NB4 (cell line): ENCODE measurements around the gene DNAJC13.

Source experiments
- POLR2A ChIP-seq: IDR thresholded peaks from 2 replicates; pipeline ENCODE4 v1.6.1; 2011; ENCODE audit warnings: mild to moderate bottlenecking; ENCODE audit not compliant: insufficient read length; ENCODE audit errors: extremely low read depth
- TF ChIP-seq, protein P1 (sequence below): IDR thresholded peaks from one replicate; pipeline ENCODE4 v1.5.1; 2012; ENCODE audit warnings: low read depth, low read length
- TF ChIP-seq, protein P2 (sequence below): IDR thresholded peaks from 2 replicates; pipeline ENCODE4 v1.6.1; 2011; ENCODE audit warnings: low read depth, low read length

DNA sequence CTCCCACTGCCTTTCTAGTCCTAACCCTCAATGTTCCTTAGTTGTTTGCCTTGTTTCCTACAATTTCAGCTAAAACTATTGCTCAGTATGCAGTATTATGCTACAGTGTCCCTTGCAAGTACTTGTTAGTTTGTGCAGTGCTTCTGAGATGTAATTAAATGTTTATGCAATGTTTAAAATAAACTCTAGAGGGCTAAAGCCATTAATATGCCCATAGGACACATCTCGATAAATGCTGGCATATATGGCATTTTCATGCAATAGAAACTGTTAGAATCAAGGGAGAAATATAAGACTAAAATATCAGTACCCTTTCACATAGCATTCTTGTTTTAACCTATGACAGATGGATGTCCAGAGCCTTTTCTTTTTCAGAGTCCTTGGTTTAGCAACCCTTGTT is 120.0 kb downstream of the DNAJC13 start:
- TF ChIP-seq, protein P1, sequence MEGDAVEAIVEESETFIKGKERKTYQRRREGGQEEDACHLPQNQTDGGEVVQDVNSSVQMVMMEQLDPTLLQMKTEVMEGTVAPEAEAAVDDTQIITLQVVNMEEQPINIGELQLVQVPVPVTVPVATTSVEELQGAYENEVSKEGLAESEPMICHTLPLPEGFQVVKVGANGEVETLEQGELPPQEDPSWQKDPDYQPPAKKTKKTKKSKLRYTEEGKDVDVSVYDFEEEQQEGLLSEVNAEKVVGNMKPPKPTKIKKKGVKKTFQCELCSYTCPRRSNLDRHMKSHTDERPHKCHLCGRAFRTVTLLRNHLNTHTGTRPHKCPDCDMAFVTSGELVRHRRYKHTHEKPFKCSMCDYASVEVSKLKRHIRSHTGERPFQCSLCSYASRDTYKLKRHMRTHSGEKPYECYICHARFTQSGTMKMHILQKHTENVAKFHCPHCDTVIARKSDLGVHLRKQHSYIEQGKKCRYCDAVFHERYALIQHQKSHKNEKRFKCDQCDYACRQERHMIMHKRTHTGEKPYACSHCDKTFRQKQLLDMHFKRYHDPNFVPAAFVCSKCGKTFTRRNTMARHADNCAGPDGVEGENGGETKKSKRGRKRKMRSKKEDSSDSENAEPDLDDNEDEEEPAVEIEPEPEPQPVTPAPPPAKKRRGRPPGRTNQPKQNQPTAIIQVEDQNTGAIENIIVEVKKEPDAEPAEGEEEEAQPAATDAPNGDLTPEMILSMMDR: no peak
- TF ChIP-seq POLR2A: no peak
- TF ChIP-seq, protein P2, sequence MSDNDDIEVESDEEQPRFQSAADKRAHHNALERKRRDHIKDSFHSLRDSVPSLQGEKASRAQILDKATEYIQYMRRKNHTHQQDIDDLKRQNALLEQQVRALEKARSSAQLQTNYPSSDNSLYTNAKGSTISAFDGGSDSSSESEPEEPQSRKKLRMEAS: no peak
